Effector CD4-positive, alpha-beta T cell (primary cell): ENCODE measurements around the gene CTNNBL1.
A peak's percentile ranks its signal among the peaks of the same experiment; 100 is the strongest.
"Not testable (repeated sequence)": the region's sequence is repeated elsewhere in the genome, so short reads cannot be mapped to it uniquely, and the experiment has no call there.

Experiments used
- DNase-seq: peaks from one replicate; pipeline ENCODE4 v3.0.0-alpha.2; 2020
- total RNA-seq: gene quantifications from one replicate; lab custom pipeline; 2026; lab: John Stamatoyannopoulos, UW

The CTNNBL1 gene
- total RNA-seq: 34.7 reads per million, percentile 60 among the genes with 10 or more reads in this experiment

GRCh38 chr20:37693635-37694626, at the start of gene CTNNBL1:
Gene CTNNBL1, plus strand, starts transcription at chr20:37694030. Its CDS starts 93 bp downstream, at chr20:37694123.
- DNase-seq: peak; percentile 95

- DNase-seq: no peak
Observed at GRCh38 chr20:37644605-37645004, 49.2 kb upstream of the CTNNBL1 start.

GRCh38 chr20:37647946-37648345, 45.9 kb upstream of the CTNNBL1 start:
- DNase-seq: no peak

GRCh38 chr20:37649017-37649416, 44.8 kb upstream of the CTNNBL1 start:
- no peak for DNase-seq

- no peak for DNase-seq
Observed at GRCh38 chr20:37649676-37650370, 44.0 kb upstream of the CTNNBL1 start.

- no peak for DNase-seq
Observed at GRCh38 chr20:37650661-37651060, 43.2 kb upstream of the CTNNBL1 start.

GRCh38 chr20:37651932-37652331, 41.9 kb upstream of the CTNNBL1 start:
- no peak for DNase-seq

GRCh38 chr20:37656945-37657344, 36.9 kb upstream of the CTNNBL1 start:
- no peak for DNase-seq

- DNase-seq: no peak
Observed at GRCh38 chr20:37657924-37658804, 35.7 kb upstream of the CTNNBL1 start.

GRCh38 chr20:37661519-37661918, 32.3 kb upstream of the CTNNBL1 start:
- DNase-seq: no peak

- no peak for DNase-seq
Observed at GRCh38 chr20:37662308-37662707, 31.5 kb upstream of the CTNNBL1 start.

GRCh38 chr20:37664595-37664994, 29.2 kb upstream of the CTNNBL1 start:
- DNase-seq: not testable (repeated sequence)

GRCh38 chr20:37668166-37668565, 25.7 kb upstream of the CTNNBL1 start:
- no peak for DNase-seq

GRCh38 chr20:37669062-37669772, 24.6 kb upstream of the CTNNBL1 start:
- no peak for DNase-seq

- no peak for DNase-seq
Observed at GRCh38 chr20:37669773-37670236, 24.0 kb upstream of the CTNNBL1 start.

GRCh38 chr20:37670351-37670791, 23.5 kb upstream of the CTNNBL1 start:
- DNase-seq: no peak

GRCh38 chr20:37672143-37672542, 21.7 kb upstream of the CTNNBL1 start:
- DNase-seq: no peak

GRCh38 chr20:37673444-37673843, 20.4 kb upstream of the CTNNBL1 start:
- DNase-seq: no peak

GRCh38 chr20:37676440-37676839, 17.4 kb upstream of the CTNNBL1 start:
- DNase-seq: no peak

GRCh38 chr20:37677969-37678861, 15.6 kb upstream of the CTNNBL1 start:
- DNase-seq: no peak

- not testable (repeated sequence) for DNase-seq
Observed at GRCh38 chr20:37679751-37680150, 14.1 kb upstream of the CTNNBL1 start.
